CMK (cell line): ENCODE results near the gene APC.

Source experiments
- DNase-seq: peaks from one replicate; pipeline ENCODE4 v3.0.0-alpha.2; 2010; ENCODE audit warnings: low read depth

Gene APC

GRCh38 chr5:112784726-112785125 is 47.0 kb downstream of the APC start:
- DNase-seq, result no peak

GRCh38 chr5:112787261-112787660 is 49.6 kb downstream of the APC start:
- DNase-seq, result no peak

DNA sequence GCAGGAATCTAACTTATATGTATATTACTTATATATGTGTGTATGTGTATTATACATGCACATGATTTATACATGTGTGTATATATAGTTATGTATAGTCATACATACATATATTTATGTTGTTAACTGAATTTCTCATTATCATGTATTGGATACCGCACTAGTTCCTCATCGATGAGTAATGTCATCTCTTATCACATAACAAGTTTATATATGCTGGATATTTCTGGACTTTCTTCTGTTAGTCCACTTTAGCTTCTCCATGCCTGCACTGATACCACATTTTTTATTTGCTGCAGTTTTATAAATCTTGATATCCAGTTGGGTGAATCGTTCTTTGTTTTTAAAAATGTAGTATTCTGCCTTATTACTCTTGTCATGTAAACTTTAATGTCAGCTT is 50.2 kb downstream of the APC start:
- no peak for DNase-seq

- DNase-seq, result no peak
These were observed 55.5 kb downstream of the APC start for GRCh38 chr5:112793201-112793600.

DNA sequence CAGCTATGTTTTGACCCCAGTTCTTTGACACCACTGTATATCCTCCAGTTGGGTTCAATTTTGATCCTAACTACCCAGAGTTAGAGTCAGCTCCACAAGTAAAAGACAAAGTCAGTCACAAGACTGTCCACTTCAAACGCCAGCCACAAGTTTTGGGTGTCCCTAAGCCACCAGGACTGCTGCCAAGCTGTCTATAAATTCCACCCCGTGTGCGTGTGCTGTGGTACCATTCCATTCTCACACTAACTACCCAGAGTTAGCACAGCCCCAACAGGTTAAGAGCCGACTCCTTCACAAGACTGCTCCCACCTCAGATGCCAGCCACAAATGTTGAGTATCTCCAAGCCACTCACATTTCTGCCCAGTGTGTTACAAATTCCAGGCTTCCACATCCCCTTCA is 56.7 kb downstream of the APC start:
- no peak for DNase-seq

DNA sequence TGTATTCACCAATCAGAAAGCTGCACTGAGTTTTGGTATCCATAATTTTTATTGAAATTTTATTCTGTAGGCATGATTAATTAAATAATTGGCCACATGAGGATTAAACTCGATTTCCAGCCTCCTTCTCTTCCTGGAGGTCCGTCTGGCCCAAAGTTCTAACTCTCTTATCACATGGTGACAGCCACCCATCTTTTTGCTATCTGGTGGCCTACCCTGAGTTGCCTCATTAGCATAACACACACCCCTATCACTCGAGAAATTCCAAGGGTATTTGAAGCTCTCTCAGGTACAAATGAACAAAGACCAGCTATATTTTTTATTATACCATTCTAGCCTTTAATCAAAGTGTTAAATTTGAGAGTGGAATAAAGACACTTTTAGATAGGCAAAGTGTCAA is 57.7 kb downstream of the APC start:
- no peak for DNase-seq

DNA sequence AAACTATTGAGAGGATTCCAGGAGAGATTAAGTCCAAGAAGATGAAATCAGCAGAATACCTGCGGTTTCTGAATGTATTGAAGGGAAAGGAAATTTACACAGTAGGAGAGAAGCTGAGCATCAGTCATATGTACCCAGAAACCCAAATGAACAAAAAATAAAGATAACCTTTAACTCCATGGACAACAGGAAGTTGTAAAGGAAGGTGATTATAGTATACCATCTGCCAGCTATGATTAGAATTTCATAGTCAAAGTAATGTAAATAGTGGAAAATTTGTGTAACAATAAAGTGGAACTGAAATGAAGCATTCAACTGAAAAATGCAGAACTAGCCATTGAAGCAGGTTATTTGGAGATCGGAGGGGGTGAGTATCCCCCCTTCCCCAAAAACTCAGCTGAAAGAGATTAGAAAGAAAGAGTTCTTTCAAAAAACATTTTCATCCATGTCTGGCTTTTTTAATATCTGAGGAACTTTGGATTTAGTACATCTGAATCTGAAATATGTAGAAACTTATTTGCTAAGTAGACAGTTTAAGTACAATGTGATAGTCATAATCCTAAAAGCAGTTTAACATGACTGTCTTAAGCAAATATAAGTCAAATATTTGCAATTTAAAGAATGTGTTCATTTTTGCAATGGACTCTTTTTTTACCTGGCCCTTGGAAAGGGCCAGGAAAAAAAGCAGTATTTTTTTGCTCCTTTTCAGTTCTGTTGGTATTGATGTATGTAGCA is 58.4 kb downstream of the APC start:
- no peak for DNase-seq

DNA sequence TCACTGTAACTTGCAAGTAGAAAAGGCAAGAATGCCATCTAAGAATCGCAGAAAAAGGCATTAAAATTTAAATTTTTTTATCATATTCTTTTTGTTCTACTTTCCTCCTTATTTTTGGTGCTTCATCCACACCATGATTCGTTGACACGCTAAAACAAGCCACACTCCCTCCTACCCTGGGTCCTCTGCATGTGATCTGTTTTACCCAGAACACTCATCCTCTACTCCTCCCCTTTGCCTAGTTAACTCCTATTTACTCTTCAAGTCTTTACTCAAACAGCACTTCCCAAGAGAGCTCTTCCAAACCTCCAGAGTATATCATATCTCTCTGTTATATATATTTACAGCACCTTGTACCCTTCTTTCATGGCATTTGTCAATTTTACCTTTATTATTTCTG is 62.0 kb downstream of the APC start:
- no peak for DNase-seq

GRCh38 chr5:112800891-112801290 is 63.2 kb downstream of the APC start:
- no peak for DNase-seq

- no peak for DNase-seq
These were observed 73.3 kb downstream of the APC start for GRCh38 chr5:112811023-112811422.

DNA sequence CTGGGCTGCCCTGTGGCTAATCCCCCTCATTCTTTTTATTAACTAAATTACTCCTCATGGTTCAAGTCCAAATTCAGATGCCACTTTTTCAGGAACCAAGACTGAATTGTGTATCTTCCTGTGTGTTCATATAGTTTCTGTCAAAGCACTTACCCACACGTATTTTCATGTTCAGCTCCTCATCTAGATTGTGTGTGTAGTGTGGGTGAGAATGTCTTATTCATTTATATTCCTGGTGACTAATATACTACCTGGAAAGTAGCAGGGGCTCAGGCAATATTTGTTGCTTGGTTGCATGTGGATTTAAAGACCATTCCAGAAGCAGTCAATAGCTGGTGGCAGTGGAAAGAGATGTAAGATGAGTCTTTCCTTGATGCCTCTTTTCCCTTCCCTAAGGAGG is 74.9 kb downstream of the APC start:
- DNase-seq, result no peak

DNA sequence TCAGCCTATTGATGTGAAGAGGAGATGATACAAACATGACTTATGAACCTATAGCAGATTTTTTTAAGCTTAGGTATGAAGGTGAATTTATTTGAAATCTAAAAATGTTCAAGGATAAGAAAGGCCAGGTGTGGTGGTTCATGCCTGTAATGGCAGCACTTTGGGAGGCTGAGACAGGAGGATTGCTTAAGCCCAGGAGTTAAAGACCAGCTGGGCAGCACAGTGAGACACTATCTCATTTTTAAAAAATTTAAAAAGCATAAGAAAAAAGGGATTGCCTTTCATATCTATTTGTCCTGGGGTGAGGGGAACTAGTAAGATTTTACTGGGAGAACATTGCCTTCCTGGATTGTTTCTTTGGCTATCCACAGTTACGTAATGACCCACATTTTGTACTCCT is 82.6 kb downstream of the APC start:
- DNase-seq, result no peak

DNA sequence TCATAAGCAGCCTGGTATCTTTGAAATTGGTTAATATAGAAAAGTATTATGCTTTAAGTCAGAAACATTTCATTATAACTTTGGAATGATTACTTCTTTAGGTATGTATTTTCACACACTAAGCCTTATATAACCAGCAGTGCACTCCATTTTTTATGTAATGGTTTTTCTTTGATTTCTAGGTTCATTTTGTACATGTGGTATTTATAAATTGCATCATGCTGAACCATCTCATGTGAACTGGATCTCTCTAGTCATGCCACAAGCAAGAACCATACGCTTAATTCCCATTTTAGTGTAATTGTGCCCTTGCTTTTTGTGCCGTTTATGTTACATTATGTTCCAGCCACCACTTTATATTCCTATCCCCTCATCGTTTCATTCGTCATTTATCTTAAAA is 84.8 kb downstream of the APC start:
- DNase-seq, result no peak

DNA sequence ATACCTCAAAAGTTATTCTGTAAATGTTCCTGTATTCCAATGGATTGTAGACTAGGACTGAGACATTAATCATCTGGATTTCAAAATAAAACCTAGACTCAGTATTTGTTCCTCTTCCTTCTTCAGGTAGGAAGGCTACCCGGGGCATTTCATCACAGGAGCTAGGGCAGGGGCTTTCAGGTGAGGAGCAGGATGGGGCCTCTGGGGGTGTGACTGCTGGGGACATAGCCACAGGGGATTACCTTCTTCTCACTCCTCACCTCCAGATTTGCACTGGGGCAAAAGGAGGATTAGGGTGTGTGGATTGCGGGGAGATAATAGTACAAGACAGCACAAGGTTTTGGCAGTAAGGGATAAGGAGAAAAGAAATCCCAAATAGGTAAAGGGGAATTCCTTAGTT is 85.5 kb downstream of the APC start:
- DNase-seq, result no peak

DNA sequence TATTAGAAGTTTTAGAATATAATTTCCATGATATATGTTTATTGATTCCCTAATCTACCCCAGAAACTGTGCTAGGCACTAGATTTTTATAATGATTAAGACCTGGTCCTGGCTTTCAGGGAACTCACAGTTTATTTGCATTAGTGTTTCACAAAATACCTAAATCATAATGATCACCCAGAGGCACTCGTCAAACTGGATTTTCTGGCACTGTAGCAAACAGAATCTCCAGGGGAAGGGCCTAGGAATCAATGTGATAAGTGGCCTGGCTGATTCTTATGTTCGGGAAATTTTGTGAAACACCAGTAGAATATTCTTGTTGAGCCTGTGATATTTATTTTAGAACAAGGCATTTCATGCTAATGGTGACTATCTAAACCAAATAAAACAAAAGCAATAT is 86.0 kb downstream of the APC start:
- DNase-seq, result no peak

DNA sequence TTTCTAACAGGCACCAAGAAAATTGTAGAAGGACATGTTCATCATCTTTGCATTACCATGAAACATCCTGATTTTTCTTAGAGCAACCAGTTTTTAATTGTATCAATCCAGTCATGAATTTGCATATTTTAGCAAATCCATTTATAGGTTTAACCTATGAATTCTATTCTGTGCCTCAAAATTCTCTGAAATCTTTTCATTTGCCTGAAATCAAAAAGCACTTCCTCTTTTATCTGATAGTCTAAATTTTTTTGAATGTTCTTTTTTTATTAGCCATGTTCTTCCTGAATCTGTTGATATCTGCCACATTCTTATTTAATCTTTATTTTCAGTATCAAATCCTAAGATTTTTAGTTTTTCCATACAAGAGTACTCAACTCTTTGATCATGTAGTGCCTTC is 86.5 kb downstream of the APC start:
- no peak for DNase-seq

DNA sequence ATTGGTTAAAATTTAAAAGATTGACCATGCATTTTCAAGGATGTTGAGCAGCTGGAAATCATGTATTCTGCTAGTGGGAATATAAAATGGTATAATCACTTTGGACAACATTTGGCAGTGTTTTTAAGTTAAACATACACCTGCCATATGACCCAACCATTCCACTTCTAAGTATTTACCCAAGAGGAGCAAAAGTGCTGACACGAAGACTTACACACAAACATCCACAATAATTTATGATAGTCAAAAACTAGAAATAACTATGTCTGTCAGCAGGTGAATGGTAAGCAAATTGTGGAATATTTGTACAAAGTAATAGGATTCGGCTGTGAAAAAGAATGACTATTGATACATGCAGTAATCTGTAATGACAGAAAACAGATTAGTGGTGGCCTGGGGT is 92.7 kb downstream of the APC start:
- no peak for DNase-seq

- no peak for DNase-seq
These were observed 96.3 kb downstream of the APC start for GRCh38 chr5:112833971-112834370.

- no peak for DNase-seq
These were observed 106.8 kb downstream of the APC start for GRCh38 chr5:112844489-112844888.

- DNase-seq, result no peak
These were observed 108.9 kb downstream of the APC start for GRCh38 chr5:112846556-112846955.

DNA sequence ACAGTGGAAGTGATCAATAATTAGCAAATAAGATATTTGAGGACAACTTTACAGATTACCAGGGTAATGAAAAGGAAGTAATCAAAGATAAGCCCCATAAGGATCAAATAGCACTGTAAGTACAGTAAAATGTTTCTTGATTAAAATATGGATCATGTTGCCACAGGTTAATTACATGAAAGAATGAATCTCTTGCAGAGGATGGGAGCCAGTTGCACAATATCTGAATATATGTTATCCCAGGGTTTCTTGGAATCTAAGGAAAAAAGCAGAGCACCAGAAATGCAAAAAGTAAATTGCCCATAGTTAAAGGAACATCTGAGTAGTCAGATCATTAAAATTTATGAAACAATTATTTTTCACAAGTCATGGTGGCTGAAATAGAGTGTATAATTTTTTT is 109.6 kb downstream of the APC start:
- DNase-seq, result no peak

- peak; percentile 32 for DNase-seq
These were observed 110.6 kb downstream of the APC start for GRCh38 chr5:112848116-112848811.

- no peak for DNase-seq
These were observed 112.2 kb downstream of the APC start for GRCh38 chr5:112849912-112850311.

DNA sequence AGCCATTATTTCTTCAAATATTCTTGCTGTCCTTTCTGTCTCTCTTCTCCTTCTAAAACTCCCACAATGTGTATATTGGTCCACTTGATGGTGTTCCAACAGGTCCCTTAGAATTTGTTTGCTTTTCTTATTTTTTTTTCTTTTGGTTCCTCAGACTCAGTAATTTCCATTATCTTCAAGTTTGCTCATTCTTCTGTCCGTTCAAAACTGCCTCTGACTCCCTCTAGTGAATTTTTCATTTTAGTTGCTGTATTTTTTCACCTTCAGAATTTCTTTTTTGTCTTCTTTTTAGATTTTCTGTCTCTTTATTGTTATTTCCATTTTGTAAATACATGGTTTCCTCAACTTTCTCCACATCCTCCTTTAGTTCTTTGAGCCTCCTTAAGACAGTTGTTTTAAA is 117.0 kb downstream of the APC start:
- no peak for DNase-seq
